Measurements from ENCODE around the gene MAN2B2.

DNA sequence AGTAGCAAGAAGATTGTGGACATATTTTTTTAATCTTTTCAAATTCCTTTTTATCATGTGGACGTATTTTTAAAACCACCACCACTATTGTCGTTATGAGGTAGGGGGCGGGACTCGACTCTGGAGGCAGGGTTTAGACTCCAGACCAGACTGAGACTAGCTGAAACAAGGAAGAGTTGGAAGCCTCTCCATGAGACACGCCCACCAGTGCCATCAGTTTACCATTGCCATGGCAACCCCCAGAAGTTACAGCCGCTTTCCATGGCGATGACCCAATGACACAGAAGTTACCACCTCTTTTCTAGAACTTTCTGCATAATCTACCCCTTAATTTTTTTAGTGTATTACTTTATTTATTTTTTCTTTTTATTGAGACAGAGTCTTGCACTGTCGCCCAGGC, 74.2 kb downstream of the MAN2B2 start:
- TF ChIP-seq, protein P1, sequence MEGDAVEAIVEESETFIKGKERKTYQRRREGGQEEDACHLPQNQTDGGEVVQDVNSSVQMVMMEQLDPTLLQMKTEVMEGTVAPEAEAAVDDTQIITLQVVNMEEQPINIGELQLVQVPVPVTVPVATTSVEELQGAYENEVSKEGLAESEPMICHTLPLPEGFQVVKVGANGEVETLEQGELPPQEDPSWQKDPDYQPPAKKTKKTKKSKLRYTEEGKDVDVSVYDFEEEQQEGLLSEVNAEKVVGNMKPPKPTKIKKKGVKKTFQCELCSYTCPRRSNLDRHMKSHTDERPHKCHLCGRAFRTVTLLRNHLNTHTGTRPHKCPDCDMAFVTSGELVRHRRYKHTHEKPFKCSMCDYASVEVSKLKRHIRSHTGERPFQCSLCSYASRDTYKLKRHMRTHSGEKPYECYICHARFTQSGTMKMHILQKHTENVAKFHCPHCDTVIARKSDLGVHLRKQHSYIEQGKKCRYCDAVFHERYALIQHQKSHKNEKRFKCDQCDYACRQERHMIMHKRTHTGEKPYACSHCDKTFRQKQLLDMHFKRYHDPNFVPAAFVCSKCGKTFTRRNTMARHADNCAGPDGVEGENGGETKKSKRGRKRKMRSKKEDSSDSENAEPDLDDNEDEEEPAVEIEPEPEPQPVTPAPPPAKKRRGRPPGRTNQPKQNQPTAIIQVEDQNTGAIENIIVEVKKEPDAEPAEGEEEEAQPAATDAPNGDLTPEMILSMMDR (IDR thresholded peaks at IDR 0.05; ENCODE audit: low read depth, low read length): no peak
- TF ChIP-seq EZH2phosphoT487 (IDR thresholded peaks at IDR 0.05; ENCODE audit: low read depth): no peak
